ENCODE results near the gene ZSWIM9.
"Not testable (repeated sequence)": the region's sequence is repeated elsewhere in the genome, so short reads cannot be mapped to it uniquely, and the experiment has no call there.

The ZSWIM9 gene

GRCh38 chr19:48213959-48214358 lies 43.5 kb downstream of the ZSWIM9 start:
- no peak for DNase-seq (ENCODE audit: low read depth, low spot score)

GRCh38 chr19:48216933-48217332 lies 46.5 kb downstream of the ZSWIM9 start:
- no peak for DNase-seq (ENCODE audit: low read depth, low spot score)

GRCh38 chr19:48218997-48219396 lies 48.5 kb downstream of the ZSWIM9 start:
- DNase-seq (ENCODE audit: low read depth, low spot score): peak; percentile 48

GRCh38 chr19:48220784-48221183 lies 50.3 kb downstream of the ZSWIM9 start:
- not testable (repeated sequence) for DNase-seq (ENCODE audit: low read depth, low spot score)

- no peak for DNase-seq (ENCODE audit: low read depth, low spot score)
Measured at GRCh38 chr19:48221628-48222027, 51.1 kb downstream of the ZSWIM9 start.

GRCh38 chr19:48230555-48231129 lies 60.2 kb downstream of the ZSWIM9 start:
- no peak for DNase-seq (ENCODE audit: low read depth, low spot score)

- DNase-seq (ENCODE audit: low read depth, low spot score): no peak
Measured at GRCh38 chr19:48237057-48237456, 66.6 kb downstream of the ZSWIM9 start.

- peak; percentile 11 for DNase-seq (ENCODE audit: low read depth, low spot score)
Measured at GRCh38 chr19:48239120-48239519, 68.6 kb downstream of the ZSWIM9 start.

- DNase-seq (ENCODE audit: low read depth, low spot score): no peak
Measured at GRCh38 chr19:48239582-48240141, 69.2 kb downstream of the ZSWIM9 start.

- not testable (repeated sequence) for DNase-seq (ENCODE audit: low read depth, low spot score)
Measured at GRCh38 chr19:48241771-48242170, 71.3 kb downstream of the ZSWIM9 start.

- no peak for DNase-seq (ENCODE audit: low read depth, low spot score)
Measured at GRCh38 chr19:48244281-48244680, 73.8 kb downstream of the ZSWIM9 start.

GRCh38 chr19:48246101-48246500 lies 75.6 kb downstream of the ZSWIM9 start:
- no peak for DNase-seq (ENCODE audit: low read depth, low spot score)

GRCh38 chr19:48247212-48247611 lies 76.7 kb downstream of the ZSWIM9 start:
- DNase-seq (ENCODE audit: low read depth, low spot score): no peak

All from astrocyte of the hippocampus (primary cell).